ENCODE results near the gene MED26. TPM values are rescaled to one million over a fixed set of nuclear protein-coding genes. Genes with fewer than 3 reads are reported as not detected.

MED26 gene
- total and polyA plus RNA-seq, 2 of the 13 experiments (the other 11 are each of a cell fraction or from before 2014, with no cell fraction given), result 3.5 to 3.8 TPM

DNA sequence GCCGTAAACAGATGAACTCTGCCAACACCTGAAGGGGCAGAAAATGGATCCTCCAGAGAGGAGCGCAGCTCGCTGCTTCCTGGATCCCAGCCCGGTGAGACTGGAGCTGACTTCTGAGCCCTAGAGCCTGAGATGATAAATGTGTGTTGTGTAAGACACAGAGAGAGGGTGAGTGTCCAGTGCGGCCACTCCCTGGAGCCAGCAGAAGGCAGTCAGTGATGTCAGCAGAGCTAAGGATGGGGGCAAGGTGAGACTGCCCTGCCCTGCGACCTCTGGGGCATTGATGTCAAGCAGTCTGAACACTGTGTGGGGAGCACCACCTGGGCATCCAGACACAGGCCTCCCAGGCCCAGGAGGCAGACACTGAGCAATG is 46.0 kb downstream of the MED26 start (continued):
- no peak for TF ChIP-seq ZNF121 (CRISPR knock-in tag; IDR thresholded peaks at IDR 0.05)
- no peak for TF ChIP-seq FOXP1 (IDR thresholded peaks at IDR 0.05)
- TF ChIP-seq FOXP1 (CRISPR knock-in tag; IDR thresholded peaks at IDR 0.05), result no peak
- TF ChIP-seq BHLHE40 (IDR thresholded peaks at IDR 0.05; ENCODE audit: low read length), result no peak
- no peak for TF ChIP-seq NR3C1 (CRISPR knock-in tag; IDR thresholded peaks at IDR 0.05)
- no peak for TF ChIP-seq ZNF260 (CRISPR knock-in tag; IDR thresholded peaks at IDR 0.05; ENCODE audit: borderline replicate concordance, low read depth)
- TF ChIP-seq, protein P1, sequence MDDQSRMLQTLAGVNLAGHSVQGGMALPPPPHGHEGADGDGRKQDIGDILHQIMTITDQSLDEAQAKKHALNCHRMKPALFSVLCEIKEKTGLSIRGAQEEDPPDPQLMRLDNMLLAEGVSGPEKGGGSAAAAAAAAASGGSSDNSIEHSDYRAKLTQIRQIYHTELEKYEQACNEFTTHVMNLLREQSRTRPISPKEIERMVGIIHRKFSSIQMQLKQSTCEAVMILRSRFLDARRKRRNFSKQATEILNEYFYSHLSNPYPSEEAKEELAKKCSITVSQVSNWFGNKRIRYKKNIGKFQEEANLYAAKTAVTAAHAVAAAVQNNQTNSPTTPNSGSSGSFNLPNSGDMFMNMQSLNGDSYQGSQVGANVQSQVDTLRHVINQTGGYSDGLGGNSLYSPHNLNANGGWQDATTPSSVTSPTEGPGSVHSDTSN (CRISPR knock-in tag; IDR thresholded peaks at IDR 0.05; ENCODE audit: borderline replicate concordance), result no peak
- TF ChIP-seq, protein P2, sequence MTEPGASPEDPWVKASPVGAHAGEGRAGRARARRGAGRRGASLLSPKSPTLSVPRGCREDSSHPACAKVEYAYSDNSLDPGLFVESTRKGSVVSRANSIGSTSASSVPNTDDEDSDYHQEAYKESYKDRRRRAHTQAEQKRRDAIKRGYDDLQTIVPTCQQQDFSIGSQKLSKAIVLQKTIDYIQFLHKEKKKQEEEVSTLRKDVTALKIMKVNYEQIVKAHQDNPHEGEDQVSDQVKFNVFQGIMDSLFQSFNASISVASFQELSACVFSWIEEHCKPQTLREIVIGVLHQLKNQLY (CRISPR knock-in tag; IDR thresholded peaks at IDR 0.05), result no peak
- TF ChIP-seq, protein P3, sequence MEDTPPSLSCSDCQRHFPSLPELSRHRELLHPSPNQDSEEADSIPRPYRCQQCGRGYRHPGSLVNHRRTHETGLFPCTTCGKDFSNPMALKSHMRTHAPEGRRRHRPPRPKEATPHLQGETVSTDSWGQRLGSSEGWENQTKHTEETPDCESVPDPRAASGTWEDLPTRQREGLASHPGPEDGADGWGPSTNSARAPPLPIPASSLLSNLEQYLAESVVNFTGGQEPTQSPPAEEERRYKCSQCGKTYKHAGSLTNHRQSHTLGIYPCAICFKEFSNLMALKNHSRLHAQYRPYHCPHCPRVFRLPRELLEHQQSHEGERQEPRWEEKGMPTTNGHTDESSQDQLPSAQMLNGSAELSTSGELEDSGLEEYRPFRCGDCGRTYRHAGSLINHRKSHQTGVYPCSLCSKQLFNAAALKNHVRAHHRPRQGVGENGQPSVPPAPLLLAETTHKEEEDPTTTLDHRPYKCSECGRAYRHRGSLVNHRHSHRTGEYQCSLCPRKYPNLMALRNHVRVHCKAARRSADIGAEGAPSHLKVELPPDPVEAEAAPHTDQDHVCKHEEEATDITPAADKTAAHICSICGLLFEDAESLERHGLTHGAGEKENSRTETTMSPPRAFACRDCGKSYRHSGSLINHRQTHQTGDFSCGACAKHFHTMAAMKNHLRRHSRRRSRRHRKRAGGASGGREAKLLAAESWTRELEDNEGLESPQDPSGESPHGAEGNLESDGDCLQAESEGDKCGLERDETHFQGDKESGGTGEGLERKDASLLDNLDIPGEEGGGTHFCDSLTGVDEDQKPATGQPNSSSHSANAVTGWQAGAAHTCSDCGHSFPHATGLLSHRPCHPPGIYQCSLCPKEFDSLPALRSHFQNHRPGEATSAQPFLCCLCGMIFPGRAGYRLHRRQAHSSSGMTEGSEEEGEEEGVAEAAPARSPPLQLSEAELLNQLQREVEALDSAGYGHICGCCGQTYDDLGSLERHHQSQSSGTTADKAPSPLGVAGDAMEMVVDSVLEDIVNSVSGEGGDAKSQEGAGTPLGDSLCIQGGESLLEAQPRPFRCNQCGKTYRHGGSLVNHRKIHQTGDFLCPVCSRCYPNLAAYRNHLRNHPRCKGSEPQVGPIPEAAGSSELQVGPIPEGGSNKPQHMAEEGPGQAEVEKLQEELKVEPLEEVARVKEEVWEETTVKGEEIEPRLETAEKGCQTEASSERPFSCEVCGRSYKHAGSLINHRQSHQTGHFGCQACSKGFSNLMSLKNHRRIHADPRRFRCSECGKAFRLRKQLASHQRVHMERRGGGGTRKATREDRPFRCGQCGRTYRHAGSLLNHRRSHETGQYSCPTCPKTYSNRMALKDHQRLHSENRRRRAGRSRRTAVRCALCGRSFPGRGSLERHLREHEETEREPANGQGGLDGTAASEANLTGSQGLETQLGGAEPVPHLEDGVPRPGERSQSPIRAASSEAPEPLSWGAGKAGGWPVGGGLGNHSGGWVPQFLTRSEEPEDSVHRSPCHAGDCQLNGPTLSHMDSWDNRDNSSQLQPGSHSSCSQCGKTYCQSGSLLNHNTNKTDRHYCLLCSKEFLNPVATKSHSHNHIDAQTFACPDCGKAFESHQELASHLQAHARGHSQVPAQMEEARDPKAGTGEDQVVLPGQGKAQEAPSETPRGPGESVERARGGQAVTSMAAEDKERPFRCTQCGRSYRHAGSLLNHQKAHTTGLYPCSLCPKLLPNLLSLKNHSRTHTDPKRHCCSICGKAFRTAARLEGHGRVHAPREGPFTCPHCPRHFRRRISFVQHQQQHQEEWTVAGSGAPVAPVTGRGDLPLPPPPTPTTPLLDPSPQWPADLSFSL (CRISPR knock-in tag; IDR thresholded peaks at IDR 0.05), result no peak
- TF ChIP-seq IKZF1 (IDR thresholded peaks at IDR 0.05), result no peak
- TF ChIP-seq ZNF614 (CRISPR knock-in tag; IDR thresholded peaks at IDR 0.05; ENCODE audit: borderline replicate concordance), result no peak
- TF ChIP-seq, protein P4, sequence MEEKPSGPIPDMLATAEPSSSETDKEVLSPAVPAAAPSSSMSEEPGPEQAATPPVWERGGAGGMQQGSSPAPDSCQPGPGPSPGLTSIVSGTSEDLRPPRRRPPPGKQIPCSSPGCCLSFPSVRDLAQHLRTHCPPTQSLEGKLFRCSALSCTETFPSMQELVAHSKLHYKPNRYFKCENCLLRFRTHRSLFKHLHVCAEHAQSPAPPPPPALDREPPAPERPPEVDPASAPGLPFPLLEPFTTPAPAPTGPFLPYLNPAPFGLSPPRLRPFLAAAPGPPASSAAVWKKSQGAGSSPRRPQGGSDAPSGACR (CRISPR knock-in tag; IDR thresholded peaks at IDR 0.05), result no peak
- TF ChIP-seq SPEN (CRISPR knock-in tag; IDR thresholded peaks at IDR 0.05; ENCODE audit: low read depth), result no peak
